Measurements from ENCODE around the gene TNFAIP8. TPM values are rescaled to one million over a fixed set of nuclear protein-coding genes. Genes with fewer than 3 reads are reported as not detected.

The TNFAIP8 gene
- total RNA-seq, 1 donor from 2014 or later: 40.6 TPM

GRCh38 chr5:119383008-119383407 is 27.2 kb downstream of the TNFAIP8 start:
- peaks cover 24% of the 10 kb centered on the region for H3K4me1 Mint-ChIP-seq
- no peaks in the 10 kb centered on the region for H3K27me3 Mint-ChIP-seq (ENCODE audit: insufficient read depth, low read depth)
- Histone ChIP-seq H2AFZ (replicated peaks) (no peak overlapping the region), H3K4me3 (no peak overlapping the region), H3K27ac (no peak overlapping the region), H4K20me1 (ENCODE audit: low read depth) (no peaks in the 10 kb centered on the region), H3K4me2 (no peak overlapping the region), H3K9ac (no peak overlapping the region), H3F3A (ENCODE audit: low read depth) (no peaks in the 10 kb centered on the region), H3K4me1 (no peaks in the 10 kb centered on the region), H3K27me3 (no peaks in the 10 kb centered on the region), H3K79me2 (ENCODE audit: low read depth) (no peaks in the 10 kb centered on the region), H3K36me3 (no peaks in the 10 kb centered on the region), H3K9me3 (ENCODE audit: low read depth) (no peaks in the 10 kb centered on the region)
- DNase-seq (ENCODE audit: low spot score): no peak
- H3K4me3 Mint-ChIP-seq: no peak overlapping the region
- no peaks in the 10 kb centered on the region for H3K36me3 Mint-ChIP-seq
- TF ChIP-seq EZH2 (IDR thresholded peaks at IDR 0.05) (no peak), EZH2phosphoT487 (IDR thresholded peaks at IDR 0.05) (no peak)
- TF ChIP-seq, protein P1, sequence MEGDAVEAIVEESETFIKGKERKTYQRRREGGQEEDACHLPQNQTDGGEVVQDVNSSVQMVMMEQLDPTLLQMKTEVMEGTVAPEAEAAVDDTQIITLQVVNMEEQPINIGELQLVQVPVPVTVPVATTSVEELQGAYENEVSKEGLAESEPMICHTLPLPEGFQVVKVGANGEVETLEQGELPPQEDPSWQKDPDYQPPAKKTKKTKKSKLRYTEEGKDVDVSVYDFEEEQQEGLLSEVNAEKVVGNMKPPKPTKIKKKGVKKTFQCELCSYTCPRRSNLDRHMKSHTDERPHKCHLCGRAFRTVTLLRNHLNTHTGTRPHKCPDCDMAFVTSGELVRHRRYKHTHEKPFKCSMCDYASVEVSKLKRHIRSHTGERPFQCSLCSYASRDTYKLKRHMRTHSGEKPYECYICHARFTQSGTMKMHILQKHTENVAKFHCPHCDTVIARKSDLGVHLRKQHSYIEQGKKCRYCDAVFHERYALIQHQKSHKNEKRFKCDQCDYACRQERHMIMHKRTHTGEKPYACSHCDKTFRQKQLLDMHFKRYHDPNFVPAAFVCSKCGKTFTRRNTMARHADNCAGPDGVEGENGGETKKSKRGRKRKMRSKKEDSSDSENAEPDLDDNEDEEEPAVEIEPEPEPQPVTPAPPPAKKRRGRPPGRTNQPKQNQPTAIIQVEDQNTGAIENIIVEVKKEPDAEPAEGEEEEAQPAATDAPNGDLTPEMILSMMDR (IDR thresholded peaks at IDR 0.05): no peak
- H3K9me3 Mint-ChIP-seq: no peaks in the 10 kb centered on the region
- peak overlapping the region; percentile 6 for H3K27ac Mint-ChIP-seq

- H3K27ac ChIP-seq: no peak overlapping the region
- TF ChIP-seq, protein P1 (IDR thresholded peaks at IDR 0.05): no peak
- TF ChIP-seq EZH2 (IDR thresholded peaks at IDR 0.05): no peak
- TF ChIP-seq EZH2phosphoT487 (IDR thresholded peaks at IDR 0.05): no peak
- Mint-ChIP-seq H3K36me3 (no peaks in the 10 kb centered on the region), H3K4me3 (no peak overlapping the region), H3K4me1 (peaks cover 26% of the 10 kb centered on the region), H3K27ac (no peak overlapping the region), H3K27me3 (ENCODE audit: insufficient read depth, low read depth) (no peaks in the 10 kb centered on the region), H3K9me3 (no peaks in the 10 kb centered on the region)
- DNase-seq (ENCODE audit: low spot score): no peak
- H3K36me3 ChIP-seq: no peaks in the 10 kb centered on the region
- H3K4me3 ChIP-seq: no peak overlapping the region
- H3F3A ChIP-seq (ENCODE audit: low read depth): no peaks in the 10 kb centered on the region
- H3K79me2 ChIP-seq (ENCODE audit: low read depth): no peaks in the 10 kb centered on the region
- H3K4me1 ChIP-seq: no peaks in the 10 kb centered on the region
- no peak overlapping the region for H2AFZ ChIP-seq (replicated peaks)
- no peak overlapping the region for H3K9ac ChIP-seq
- no peaks in the 10 kb centered on the region for H3K27me3 ChIP-seq
- no peak overlapping the region for H3K4me2 ChIP-seq
- no peaks in the 10 kb centered on the region for H4K20me1 ChIP-seq (ENCODE audit: low read depth)
- no peaks in the 10 kb centered on the region for H3K9me3 ChIP-seq (ENCODE audit: low read depth)
Observed at GRCh38 chr5:119385136-119385535, 29.3 kb downstream of the TNFAIP8 start.

GRCh38 chr5:119385536-119386128 is 29.8 kb downstream of the TNFAIP8 start:
- H3K4me3 ChIP-seq: no peak overlapping the region
- Mint-ChIP-seq H3K27me3 (ENCODE audit: insufficient read depth, low read depth) (no peaks in the 10 kb centered on the region), H3K27ac (no peak overlapping the region), H3K4me3 (no peak overlapping the region), H3K4me1 (peaks cover 26% of the 10 kb centered on the region), H3K9me3 (no peaks in the 10 kb centered on the region), H3K36me3 (no peaks in the 10 kb centered on the region)
- no peak overlapping the region for H3K27ac ChIP-seq
- no peak overlapping the region for H2AFZ ChIP-seq (replicated peaks)
- no peaks in the 10 kb centered on the region for H3K36me3 ChIP-seq
- H3F3A ChIP-seq (ENCODE audit: low read depth): no peaks in the 10 kb centered on the region
- H3K27me3 ChIP-seq: no peaks in the 10 kb centered on the region
- no peaks in the 10 kb centered on the region for H3K79me2 ChIP-seq (ENCODE audit: low read depth)
- no peaks in the 10 kb centered on the region for H3K4me1 ChIP-seq
- no peak overlapping the region for H3K4me2 ChIP-seq
- H3K9me3 ChIP-seq (ENCODE audit: low read depth): no peaks in the 10 kb centered on the region
- TF ChIP-seq, protein P1 (IDR thresholded peaks at IDR 0.05): no peak
- TF ChIP-seq EZH2 (IDR thresholded peaks at IDR 0.05): no peak
- no peak for TF ChIP-seq EZH2phosphoT487 (IDR thresholded peaks at IDR 0.05)
- no peaks in the 10 kb centered on the region for H4K20me1 ChIP-seq (ENCODE audit: low read depth)
- no peak overlapping the region for H3K9ac ChIP-seq
- no peak for DNase-seq (ENCODE audit: low spot score)

Data from neural progenitor cell (in vitro differentiated cells).